Measurements from ENCODE around the gene CLDN22. TPM values are rescaled to one million over a fixed set of nuclear protein-coding genes. Genes with fewer than 3 reads are reported as not detected.

CLDN22 gene
- total and polyA plus RNA-seq, 2 donors (not counting 1 experiment from before 2014, with no cell fraction given): not detected

- Histone ChIP-seq H2AFZ (ENCODE audit: insufficient read depth, low read depth, low read length, poor library complexity, severe bottlenecking) (no peak overlapping the region), H3K79me2 (ENCODE audit: control insufficient read depth, insufficient read depth, low read length) (no peaks in the 10 kb centered on the region), H3K4me1 (ENCODE audit: control insufficient read depth in 2 of 2, insufficient read depth in 2 of 2, low read length in 2 of 2) (no peaks in the 10 kb centered on the region), H3K4me2 (replicated peaks; ENCODE audit: low read depth, low read length, poor library complexity, severe bottlenecking) (no peak overlapping the region), H3K27ac (ENCODE audit: low read length in 2 of 2) (no peak overlapping the region), H3K36me3 (replicated peaks in 1 of 2; ENCODE audit: control extremely low read depth in 1 of 2, control insufficient read depth in 1 of 2, extremely low read depth in 1 of 2, insufficient read depth in 2 of 2, low read length in 1 of 2) (no peaks in the 10 kb centered on the region), H4K20me1 (ENCODE audit: control insufficient read depth, insufficient read depth, low read length, poor library complexity, severe bottlenecking) (no peaks in the 10 kb centered on the region), H3K27me3 (replicated peaks in 1 of 4; ENCODE audit: control extremely low read depth in 1 of 4, control insufficient read depth in 3 of 4, insufficient read depth in 4 of 4, low read length in 3 of 4) (no peaks in the 10 kb centered on the region), H3K9ac (ENCODE audit: low read length) (no peak overlapping the region), H3K9me3 (ENCODE audit: control extremely low read depth in 1 of 3, control insufficient read depth in 2 of 3, insufficient read depth in 1 of 3, low read length in 2 of 3) (peaks cover 0 to 3% (median 0%) of the 10 kb centered on the region in 3 donors), H3K4me3 (ENCODE audit: control extremely low read depth in 1 of 5, extremely low read depth in 1 of 5, insufficient read depth in 1 of 5, low read depth in 2 of 5, low read length in 4 of 5) (no peak overlapping the region)
- no peak overlapping the region for H3K4me3 Mint-ChIP-seq
- H3K4me1 Mint-ChIP-seq: no peaks in the 10 kb centered on the region
- H3K27ac Mint-ChIP-seq: no peak overlapping the region
- H3K9me3 Mint-ChIP-seq (ENCODE audit: insufficient read depth): no peaks in the 10 kb centered on the region
- CTCF ChIA-PET: no interaction called here
- DNase-seq: no peak
- H3K27me3 Mint-ChIP-seq: peaks cover 7% of the 10 kb centered on the region
- intact Hi-C loops (cut with micrococcal nuclease): no loop called here
- POLR2A ChIA-PET: no interaction called here
- TF ChIP-seq CTCF (IDR thresholded peaks at IDR 0.05) (no peak), EZH2 (IDR thresholded peaks at IDR 0.05; ENCODE audit: borderline replicate concordance, insufficient read depth, low read depth, low read length, poor library complexity, severe bottlenecking) (no peak)
- 91% methylated on average over 11 of the region's 16 CpGs for WGBS (ENCODE audit: insufficient coverage)
- ATAC-seq (ENCODE audit: low read depth): no peak
Observed at GRCh38 chr4:183366206-183366835, 46.2 kb upstream of the CLDN22 start.

- no peaks in the 10 kb centered on the region for H3K27me3 Mint-ChIP-seq
- ChIA-PET POLR2A (no interaction called here), CTCF (no interaction called here)
- DNase-seq: no peak
- Histone ChIP-seq H2AFZ (ENCODE audit: insufficient read depth, low read depth, low read length, poor library complexity, severe bottlenecking) (no peak overlapping the region), H3K79me2 (ENCODE audit: control insufficient read depth, insufficient read depth, low read length) (no peaks in the 10 kb centered on the region), H3K4me1 (ENCODE audit: control insufficient read depth in 2 of 2, insufficient read depth in 2 of 2, low read length in 2 of 2) (no peaks in the 10 kb centered on the region), H3K27me3 (replicated peaks in 1 of 4; ENCODE audit: control extremely low read depth in 1 of 4, control insufficient read depth in 3 of 4, insufficient read depth in 4 of 4, low read length in 3 of 4) (no peaks in the 10 kb centered on the region), H3K9ac (ENCODE audit: low read length) (no peak overlapping the region), H3K36me3 (replicated peaks in 1 of 2; ENCODE audit: control extremely low read depth in 1 of 2, control insufficient read depth in 1 of 2, extremely low read depth in 1 of 2, insufficient read depth in 2 of 2, low read length in 1 of 2) (no peaks in the 10 kb centered on the region), H3K4me2 (replicated peaks; ENCODE audit: low read depth, low read length, poor library complexity, severe bottlenecking) (no peak overlapping the region), H3K4me3 (ENCODE audit: control extremely low read depth in 1 of 5, extremely low read depth in 1 of 5, insufficient read depth in 1 of 5, low read depth in 2 of 5, low read length in 4 of 5) (no peak overlapping the region), H3K9me3 (ENCODE audit: control extremely low read depth in 1 of 3, control insufficient read depth in 2 of 3, insufficient read depth in 1 of 3, low read length in 2 of 3) (no peaks in the 10 kb centered on the region), H3K27ac (ENCODE audit: low read length in 2 of 2) (no peak overlapping the region), H4K20me1 (ENCODE audit: control insufficient read depth, insufficient read depth, low read length, poor library complexity, severe bottlenecking) (no peaks in the 10 kb centered on the region)
- H3K4me3 Mint-ChIP-seq: no peak overlapping the region
- no peak for TF ChIP-seq CTCF (IDR thresholded peaks at IDR 0.05)
- no peak for TF ChIP-seq EZH2 (IDR thresholded peaks at IDR 0.05; ENCODE audit: borderline replicate concordance, insufficient read depth, low read depth, low read length, poor library complexity, severe bottlenecking)
- no peaks in the 10 kb centered on the region for H3K4me1 Mint-ChIP-seq
- H3K27ac Mint-ChIP-seq: no peak overlapping the region
- WGBS (ENCODE audit: insufficient coverage): 72% methylated on average over 10 of the region's 10 CpGs
- intact Hi-C loops (cut with micrococcal nuclease): no loop called here
- no peak for ATAC-seq (ENCODE audit: low read depth)
- no peaks in the 10 kb centered on the region for H3K9me3 Mint-ChIP-seq (ENCODE audit: insufficient read depth)
Observed at GRCh38 chr4:183364025-183364424, 43.9 kb upstream of the CLDN22 start.

Measured in B cell (primary cell).